Measurements from ENCODE around the gene TMEM116. TPM values are rescaled to one million over a fixed set of nuclear protein-coding genes. Genes with fewer than 3 reads are reported as not detected.
"Not testable (repeated sequence)": the region's sequence is repeated elsewhere in the genome, so short reads cannot be mapped to it uniquely, and the experiment has no call there.

TMEM116 gene
- polyA plus RNA-seq (2013, experiment 1 of 2; ENCODE audit: insufficient read length) = 6.1 TPM
- 5.8 TPM for polyA plus RNA-seq (2013, experiment 2 of 2; ENCODE audit: insufficient read length)

DNA sequence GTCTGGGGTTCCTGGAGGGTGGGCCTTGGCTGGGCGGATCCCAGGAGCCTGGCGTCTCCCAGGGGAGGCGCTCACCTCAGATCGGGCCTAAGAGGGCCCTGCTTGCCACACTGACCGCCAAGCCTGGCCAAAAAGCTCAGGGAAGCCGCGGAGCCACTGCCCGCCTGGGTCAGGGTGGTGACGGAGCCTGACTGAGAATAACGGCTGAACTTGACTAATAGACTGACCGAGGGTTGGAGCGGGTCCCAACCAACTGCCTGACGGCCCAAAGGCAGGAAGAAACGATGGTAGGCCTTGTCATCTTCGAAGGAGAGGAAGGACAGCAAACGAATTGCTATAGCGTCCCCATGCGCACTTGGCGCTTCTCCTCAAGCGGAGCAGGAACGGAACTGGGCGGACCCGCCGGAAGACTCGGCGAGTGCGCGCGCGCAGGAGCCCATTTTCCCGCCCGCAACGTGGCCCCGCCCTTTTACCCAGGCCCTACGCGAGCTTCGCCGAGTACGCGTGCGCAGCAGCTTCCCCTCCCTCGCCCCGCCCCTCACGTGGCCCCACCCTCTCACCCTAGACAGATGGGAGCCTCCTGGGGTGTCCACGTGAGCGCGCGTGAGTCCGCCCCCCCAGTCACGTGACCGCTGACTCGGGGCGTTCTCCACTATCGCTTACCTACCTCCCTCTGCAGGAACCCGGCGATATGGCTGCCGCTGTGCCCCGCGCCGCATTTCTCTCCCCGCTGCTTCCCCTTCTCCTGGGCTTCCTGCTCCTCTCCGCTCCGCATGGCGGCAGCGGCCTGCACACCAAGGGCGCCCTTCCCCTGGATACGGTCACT, at the start of gene TMEM116, which contains the start of gene ERP29:
TSS of gene TMEM116 (minus strand) at position 391 of the 826 bp plus-strand sequence. CDS start 7,895 bp downstream, outside the sequence.
TSS of gene ERP29 (plus strand) at position 652 of the 826 bp plus-strand sequence. CDS start at position 692, 40 bp downstream.
- DNase-seq = peak; percentile 99

DNA sequence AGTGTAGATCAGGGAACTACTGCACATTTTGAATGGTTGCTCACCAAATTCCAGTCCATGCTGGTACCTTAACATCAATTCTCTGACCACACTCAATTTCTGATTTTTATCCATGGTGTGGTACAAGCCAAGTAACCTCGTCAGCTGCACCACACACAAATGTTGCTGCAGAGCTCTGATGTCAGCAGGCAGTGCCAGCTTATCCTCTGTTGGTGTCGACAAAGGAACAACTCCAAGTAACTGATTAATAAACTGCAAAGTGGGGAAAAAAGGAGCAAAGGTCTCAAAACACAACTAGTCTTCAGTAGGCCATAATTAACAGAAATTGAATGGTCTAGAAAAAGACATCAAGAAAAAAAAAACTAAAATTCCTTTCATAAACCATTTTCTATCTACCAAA, 48.2 kb upstream of the TMEM116 start:
- no peak for DNase-seq

DNA sequence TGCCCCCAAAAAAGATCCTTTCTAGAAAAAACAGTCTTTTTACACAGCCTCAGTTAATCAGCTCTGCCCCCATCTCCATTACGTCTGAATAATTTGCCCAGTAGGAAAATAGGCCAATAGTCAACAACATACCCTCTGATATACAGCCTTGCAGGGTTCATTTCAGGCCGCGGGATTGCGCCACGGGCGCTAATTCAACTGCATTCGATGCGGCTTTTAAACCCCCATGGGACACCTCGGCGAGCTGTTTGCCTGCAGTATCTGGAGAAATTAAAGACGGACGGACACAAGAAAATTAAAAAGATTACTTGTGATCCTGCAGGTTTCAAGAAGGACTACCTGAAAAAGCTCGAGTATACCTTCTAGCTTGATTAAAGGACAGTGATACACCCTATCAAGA, 36.4 kb upstream of the TMEM116 start:
- DNase-seq = no peak

DNA sequence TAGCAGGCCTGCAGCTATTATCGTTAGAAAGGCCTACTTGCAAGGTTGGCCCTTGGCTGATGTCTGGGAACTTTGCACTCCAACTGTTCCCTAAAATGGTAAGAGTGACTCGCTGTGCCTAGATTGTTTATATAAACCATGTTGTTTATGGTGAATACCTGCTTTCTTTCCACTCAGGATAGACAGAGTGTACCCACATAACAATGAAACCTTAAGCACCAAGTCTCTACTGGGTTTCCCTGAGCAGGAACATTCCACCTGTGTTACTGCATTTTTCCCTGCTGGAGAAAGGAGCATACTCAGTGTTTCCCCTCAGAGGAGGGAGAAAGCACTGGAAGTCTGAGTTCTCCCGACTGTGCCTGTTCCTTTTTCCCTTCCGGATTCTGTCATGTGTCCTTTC, 33.0 kb upstream of the TMEM116 start:
- DNase-seq = no peak

DNA sequence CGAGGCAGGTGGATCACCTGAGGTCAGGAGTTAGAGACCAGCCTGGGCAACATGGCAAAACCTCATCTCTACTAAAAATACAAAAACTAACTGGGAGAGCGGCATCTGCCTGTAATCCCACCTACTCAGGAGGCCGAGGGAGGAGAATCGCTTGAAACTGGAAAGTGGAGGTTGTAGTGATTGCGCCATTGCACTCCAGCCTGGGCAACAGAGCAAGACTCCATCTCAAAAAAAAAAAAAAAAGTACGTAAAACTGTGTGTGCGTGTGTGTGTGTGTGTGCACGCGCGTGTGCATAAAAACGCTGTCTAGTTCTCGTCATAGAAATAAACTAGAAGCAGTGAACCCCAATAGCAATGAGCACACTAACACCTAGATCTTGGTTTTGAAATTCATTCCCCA, 23.6 kb upstream of the TMEM116 start:
- not testable (repeated sequence) for DNase-seq

DNA sequence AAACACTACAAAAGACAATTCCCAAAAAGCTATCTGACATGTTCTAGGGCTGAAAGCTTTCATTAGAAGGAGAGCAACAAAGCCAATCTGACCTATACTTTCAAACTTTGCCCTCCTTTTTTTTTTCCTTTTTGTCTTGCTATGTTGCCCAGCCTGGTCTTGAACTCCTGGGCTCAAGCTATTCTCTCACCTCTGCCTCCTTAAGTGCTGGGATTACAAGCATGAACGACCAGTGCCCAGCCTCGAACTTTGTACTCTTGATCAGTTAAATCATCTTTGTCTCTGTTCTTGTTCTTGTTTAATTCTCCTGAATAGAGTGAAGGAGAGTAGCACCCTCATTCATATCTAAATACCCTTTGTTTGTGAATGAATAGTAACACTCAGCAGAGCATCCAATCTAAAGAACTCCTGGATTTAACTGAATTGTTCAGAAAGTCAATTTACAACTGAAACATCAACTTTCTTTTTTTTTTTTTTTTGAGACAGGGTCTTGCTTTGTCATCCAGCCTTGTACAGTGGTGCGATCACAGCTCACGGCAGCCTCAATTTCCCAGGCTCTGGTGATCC, 22.3 kb upstream of the TMEM116 start:
- no peak for DNase-seq

GRCh38 chr12:112032292-112032691, 19.3 kb upstream of the TMEM116 start:
- DNase-seq = no peak

DNA sequence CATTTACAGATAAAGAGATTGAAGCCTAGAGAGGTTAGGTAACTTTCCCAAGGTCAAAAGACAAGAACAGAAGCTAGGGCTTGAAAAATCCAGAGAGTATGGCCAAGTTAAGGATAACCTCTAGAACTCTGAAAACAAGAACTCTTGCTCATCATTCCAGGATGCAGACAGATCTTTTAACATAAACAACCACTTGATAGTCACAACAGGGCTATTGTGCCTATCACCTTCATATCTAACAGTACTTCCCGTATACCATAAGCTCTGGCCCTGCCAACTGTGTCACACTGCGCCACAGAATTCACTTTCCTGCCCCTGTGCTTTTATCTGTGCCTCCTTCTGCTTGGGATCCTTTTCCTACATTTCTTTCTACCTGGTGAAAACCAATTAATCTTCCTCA, 18.5 kb upstream of the TMEM116 start:
- DNase-seq = no peak

GRCh38 chr12:112029301-112029700, 16.3 kb upstream of the TMEM116 start:
- no peak for DNase-seq

DNA sequence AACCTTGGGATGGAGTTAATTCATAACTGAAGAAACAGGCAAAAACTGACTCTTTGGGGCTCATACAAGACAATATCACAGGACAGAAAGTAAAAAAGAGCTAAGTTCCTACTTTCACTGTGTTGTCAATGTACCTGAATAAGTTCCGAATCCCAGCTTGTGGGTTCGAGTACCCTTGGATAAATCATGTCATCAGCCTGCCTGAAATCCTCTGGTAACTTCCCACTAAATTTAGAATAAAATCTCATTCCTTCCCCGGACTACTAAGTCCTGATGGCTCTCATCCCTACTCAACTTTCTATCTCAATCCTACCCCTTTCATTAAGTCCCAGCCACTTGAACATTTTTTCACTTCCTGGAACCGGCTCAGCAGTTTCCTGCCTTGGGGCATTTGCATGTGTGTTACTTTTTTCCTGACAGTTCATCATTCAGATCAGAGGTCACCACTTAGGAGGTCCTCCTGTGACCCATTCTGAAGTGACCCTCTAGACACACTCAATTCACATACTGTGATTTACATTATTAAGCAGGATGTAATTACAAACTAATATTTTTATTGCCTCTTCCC, 12.9 kb upstream of the TMEM116 start:
- DNase-seq = no peak

GRCh38 chr12:112023759-112024396, 10.9 kb upstream of the TMEM116 start:
- no peak for DNase-seq

DNA sequence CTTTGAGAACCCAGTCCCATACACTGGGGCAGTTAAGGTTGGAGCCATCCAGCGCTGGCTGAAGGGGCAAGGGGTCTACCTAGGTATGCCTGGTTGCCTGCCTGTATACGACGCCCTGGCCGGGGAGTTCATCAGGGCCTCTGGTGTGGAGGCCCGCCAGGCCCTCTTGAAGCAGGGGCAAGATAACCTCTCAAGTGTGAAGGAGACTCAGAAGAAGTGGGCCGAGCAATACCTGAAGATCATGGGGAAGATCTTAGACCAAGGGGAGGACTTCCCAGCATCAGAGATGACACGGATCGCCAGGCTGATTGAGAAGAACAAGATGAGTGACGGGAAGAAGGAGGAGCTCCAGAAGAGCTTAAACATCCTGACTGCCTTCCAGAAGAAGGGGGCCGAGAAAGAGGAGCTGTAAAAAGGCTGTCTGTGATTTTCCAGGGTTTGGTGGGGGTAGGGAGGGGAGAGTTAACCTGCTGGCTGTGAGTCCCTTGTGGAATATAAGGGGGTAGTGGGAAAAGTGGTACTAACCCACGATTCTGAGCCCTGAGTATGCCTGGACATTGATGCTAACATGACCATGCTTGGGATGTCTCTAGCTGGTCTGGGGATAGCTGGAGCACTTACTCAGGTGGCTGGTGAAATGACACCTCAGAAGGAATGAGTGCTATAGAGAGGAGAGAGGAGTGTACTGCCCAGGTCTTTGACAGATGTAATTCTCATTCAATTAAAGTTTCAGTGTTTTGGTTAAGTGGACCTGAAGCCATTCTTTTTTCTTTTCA, 9.5 kb upstream of the TMEM116 start:
- no peak for DNase-seq

- no peak for DNase-seq
These were observed 8.0 kb upstream of the TMEM116 start for GRCh38 chr12:112020947-112021457.

GRCh38 chr12:112018571-112019237, 5.7 kb upstream of the TMEM116 start:
- DNase-seq = peak; percentile 87

DNA sequence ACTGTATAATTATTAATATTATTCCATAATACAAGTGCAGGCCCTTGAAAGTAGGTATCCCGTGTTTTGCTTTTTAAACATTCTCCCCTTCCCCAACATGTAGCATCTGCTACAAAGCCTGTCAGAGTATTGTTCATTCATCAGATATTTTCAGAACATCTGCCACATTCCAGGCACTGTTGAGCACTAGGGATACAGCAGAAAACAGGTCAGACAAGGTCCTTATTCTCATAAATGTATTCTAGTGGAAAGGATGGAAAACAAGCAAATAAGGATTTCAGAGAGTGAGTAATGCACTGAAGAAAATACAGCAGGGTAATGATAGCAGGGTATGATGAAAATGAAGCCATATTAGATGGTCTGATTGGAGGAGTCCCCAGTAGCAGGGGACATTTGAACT, 4.1 kb upstream of the TMEM116 start:
- DNase-seq = no peak

GRCh38 chr12:112015938-112016337, 3.0 kb upstream of the TMEM116 start:
- DNase-seq = no peak

- DNase-seq = peak; percentile 77
These were observed 837 bp upstream of the TMEM116 start for GRCh38 chr12:112013601-112014402.

DNA sequence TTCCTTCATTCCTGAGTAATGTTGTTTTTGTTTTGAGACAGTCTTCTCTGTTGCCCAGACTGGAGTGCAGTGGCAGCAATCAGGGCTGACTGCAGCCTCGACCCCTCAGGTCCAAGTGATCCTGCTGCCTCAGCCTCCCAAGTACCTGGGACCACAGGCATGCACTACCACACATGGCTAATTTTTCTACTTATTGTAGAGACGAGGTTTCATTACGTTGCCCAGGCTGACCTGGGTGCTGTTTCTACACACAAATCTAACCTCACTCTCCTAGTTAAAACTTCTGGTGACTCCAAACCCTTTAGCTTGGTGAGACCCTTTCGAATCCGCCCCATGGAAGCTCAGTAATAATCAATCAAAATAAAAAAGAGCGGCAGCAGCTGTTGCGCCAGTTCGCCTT, 1.3 kb downstream of the TMEM116 start:
- DNase-seq = no peak

- DNase-seq = no peak
These were observed 2.3 kb downstream of the TMEM116 start for GRCh38 chr12:112010415-112011344.
